CD4-positive, alpha-beta T cell (primary cell): Measurements from ENCODE around the gene NR1I2. TPM values are rescaled to one million over a fixed set of nuclear protein-coding genes. Genes with fewer than 3 reads are reported as not detected.

Experiments
- ATAC-seq: fragments of 200-7000 bp; cut with Tn5 transposase; one replicate; pipeline ENCODE4 v1.10.0; 2022; ENCODE audit warnings: mild to moderate bottlenecking; ENCODE audit not compliant: poor library complexity
- CTCF ChIA-PET: fragments of 350-600 bp; sonication (Branson Sonifier 250); formaldehyde crosslinking; loops from one replicate; lab custom pipeline; 2021; ENCODE audit warnings: antibody characterized with exemption, inconsistent platforms; lab: Charles Lee
- POLR2A ChIA-PET: fragments of 350-600 bp; sonication (Branson Sonifier 250); formaldehyde crosslinking; loops from one replicate; lab custom pipeline; 2021; ENCODE audit warnings: antibody characterized with exemption, inconsistent platforms; lab: Charles Lee
- DNase-seq, 14 experiments: peaks; one replicate each; pipeline ENCODE4 v3.0.0-alpha.2; 2013 to 2020; ENCODE audit warnings: mixed read lengths in 2 of 14
- H3K27ac ChIP-seq, 2 donors: one replicate each; pipeline versions ENCODE4 v1.5.1 to v1.7.0; 2013; ENCODE audit warnings: low read length in 2 of 2, low read depth in 1 of 2, mild to moderate bottlenecking in 1 of 2
- H3K27me3 ChIP-seq, 2 experiments: 1 replicate in 1 of 2; 2 replicates in 1 of 2; pipeline versions ENCODE4 v1.6.1 to v1.7.0; 2013; ENCODE audit warnings: low read length in 2 of 2, control low read depth in 1 of 2, mild to moderate bottlenecking in 1 of 2, moderate library complexity in 1 of 2; ENCODE audit not compliant: insufficient read depth in 2 of 2, control insufficient read depth in 1 of 2
- H3K36me3 ChIP-seq: one replicate; pipeline ENCODE4 v1.6.1; 2013; ENCODE audit warnings: low read length, control low read depth; ENCODE audit not compliant: insufficient read depth
- H3K4me1 ChIP-seq: one replicate; pipeline ENCODE4 v1.6.1; 2013; ENCODE audit warnings: low read length, control low read depth; ENCODE audit not compliant: insufficient read depth
- H3K4me3 ChIP-seq: one replicate; pipeline ENCODE4 v1.5.1; 2013; ENCODE audit warnings: mild to moderate bottlenecking, low read length, moderate library complexity
- H3K9me3 ChIP-seq, 2 experiments: 1 replicate in 1 of 2; 2 replicates in 1 of 2; pipeline versions ENCODE4 v1.6.1 to v1.7.0; 2013; ENCODE audit warnings: low read length in 2 of 2, mild to moderate bottlenecking in 2 of 2, control low read depth in 1 of 2, moderate library complexity in 1 of 2; ENCODE audit not compliant: control insufficient read depth in 1 of 2, insufficient read depth in 1 of 2
- H3K27ac Mint-ChIP-seq: one replicate; pipeline ENCODE4 v1.8.0; 2020; ENCODE audit warnings: mixed read lengths
- H3K27me3 Mint-ChIP-seq: one replicate; pipeline ENCODE4 v1.8.0; 2021; ENCODE audit warnings: mixed read lengths
- H3K36me3 Mint-ChIP-seq: one replicate; pipeline ENCODE4 v1.8.0; 2021; ENCODE audit warnings: low read depth, mixed read lengths
- H3K4me1 Mint-ChIP-seq: one replicate; pipeline ENCODE4 v1.8.0; 2021; ENCODE audit warnings: low read depth, mixed read lengths
- H3K4me3 Mint-ChIP-seq: one replicate; pipeline ENCODE4 v1.8.0; 2020; ENCODE audit warnings: mild to moderate bottlenecking, mixed read lengths
- H3K9me3 Mint-ChIP-seq: one replicate; pipeline ENCODE4 v1.8.0; 2020; ENCODE audit warnings: mixed read lengths
- CTCF ChIP-seq: fragments of 200-600 bp; IDR thresholded peaks from one replicate; pipeline ENCODE4 v1.8.0; 2022; ENCODE audit warnings: antibody characterized with exemption, mild to moderate bottlenecking
- intact Hi-C, 2 experiments: fragments of 100-400 bp; cut with DNase I in 1 of 2; cut with micrococcal nuclease in 1 of 2; formaldehyde crosslinking; loops; one replicate each; pipeline versions ENCODE4 v1.15.1 to v1.9.0; 2023 to 2025; cut with DNase I, micrococcal nuclease
- total RNA-seq, 174 experiments: library from RNA in 2 of 174; stranded (reverse) in 2 of 174; gene quantifications; one replicate each; pipeline ENCODE4 v1.2.3 and lab custom pipeline; 2021 to 2026

NR1I2 gene
- total RNA-seq, 2 experiments from 2014 or later = 0.25 TPM; not detected in 1

DNA sequence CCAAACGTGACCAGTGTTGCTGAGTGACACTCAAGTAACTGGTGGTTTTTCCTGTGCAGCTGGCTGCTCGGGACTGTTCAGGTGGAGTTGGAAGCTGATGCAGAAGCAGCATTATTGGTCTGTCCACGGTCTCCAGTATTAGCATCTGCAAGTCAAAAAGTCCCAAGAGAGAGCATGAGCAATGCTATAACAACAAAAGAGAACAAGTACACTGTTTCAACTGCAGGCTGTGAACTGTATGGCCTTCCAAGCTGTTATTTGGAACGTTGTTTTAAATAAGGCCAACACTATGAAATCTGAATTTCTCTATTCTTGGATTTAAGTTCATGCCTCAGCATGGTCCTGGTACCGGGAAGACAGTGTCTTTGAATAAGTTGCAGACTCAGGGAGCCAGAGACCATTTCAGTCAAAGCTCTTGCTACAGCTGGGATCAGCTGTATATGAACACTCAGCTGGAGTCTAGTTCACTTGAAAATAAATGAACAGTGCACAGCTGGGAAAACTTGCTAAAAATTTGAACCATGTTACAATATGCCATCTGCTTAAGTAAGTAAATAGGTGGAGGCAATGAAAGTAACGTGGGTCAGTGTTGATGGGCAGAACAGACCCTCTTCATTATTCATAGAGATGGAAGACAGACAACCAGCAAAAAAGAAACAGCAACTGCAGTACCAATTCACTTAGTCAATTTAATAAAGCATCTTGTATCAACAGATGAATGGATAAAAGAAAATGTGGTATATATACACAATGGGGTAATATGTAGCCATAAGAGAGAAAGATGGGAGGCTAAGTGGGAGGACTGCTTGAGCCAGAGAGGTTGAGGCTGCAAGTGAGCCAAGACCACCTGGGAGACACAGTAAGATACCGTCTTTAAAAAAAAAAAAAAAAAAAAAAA, 45.1 kb downstream of the NR1I2 start:
- Mint-ChIP-seq H3K4me3 (no peak overlapping the region), H3K9me3 (no peaks in the 10 kb centered on the region), H3K27ac (no peak overlapping the region), H3K27me3 (no peaks in the 10 kb centered on the region), H3K36me3 (peaks cover 14% of the 10 kb centered on the region), H3K4me1 (peaks cover 17% of the 10 kb centered on the region)
- CTCF ChIA-PET = no interaction called here
- Histone ChIP-seq H3K4me3 (no peak overlapping the region), H3K27ac (no peak overlapping the region), H3K27me3 (no peaks in the 10 kb centered on the region), H3K36me3 (peaks cover 12% of the 10 kb centered on the region), H3K9me3 (no peaks in the 10 kb centered on the region), H3K4me1 (no peaks in the 10 kb centered on the region)
- no peak for TF ChIP-seq CTCF
- POLR2A ChIA-PET = interaction anchor here (0.6 kb wide), 1 partner anchor 676 kb away, joined by 3 read pairs; no protein-coding TSS in a partner anchor
- no peak for DNase-seq
- intact Hi-C loops = no loop called here
- no peak for ATAC-seq

DNA sequence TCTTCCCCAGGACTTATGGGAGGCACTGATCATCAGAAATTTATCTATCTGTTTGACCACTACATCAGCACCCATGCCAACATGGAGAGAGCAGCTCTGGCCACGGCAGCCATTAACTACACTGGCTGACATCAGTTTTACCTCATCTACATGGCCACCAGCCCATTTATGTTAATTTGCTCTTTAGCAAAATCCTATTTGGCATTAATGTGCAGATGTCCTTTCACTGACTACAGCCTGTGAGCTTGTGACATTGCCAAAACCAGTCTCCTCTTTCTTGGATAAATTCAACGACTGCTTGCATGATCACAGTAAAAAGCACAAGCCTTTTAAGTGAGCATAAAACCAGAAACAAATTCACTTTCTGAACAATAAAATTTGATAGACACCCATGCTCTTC, 47.5 kb downstream of the NR1I2 start:
- peaks cover 18% of the 10 kb centered on the region for H3K36me3 Mint-ChIP-seq
- ATAC-seq = no peak
- peaks cover 12% of the 10 kb centered on the region for H3K36me3 ChIP-seq
- H3K4me3 Mint-ChIP-seq = no peak overlapping the region
- H3K9me3 ChIP-seq = no peaks in the 10 kb centered on the region
- ChIA-PET CTCF (no interaction called here), POLR2A (no interaction called here)
- H3K4me1 ChIP-seq = no peaks in the 10 kb centered on the region
- no peaks in the 10 kb centered on the region for H3K27me3 Mint-ChIP-seq
- no peak for DNase-seq
- no peak overlapping the region for H3K27ac ChIP-seq
- peaks cover 21% of the 10 kb centered on the region for H3K4me1 Mint-ChIP-seq
- H3K27me3 ChIP-seq = no peaks in the 10 kb centered on the region
- intact Hi-C loops = no loop called here
- no peak for TF ChIP-seq CTCF
- H3K4me3 ChIP-seq = no peak overlapping the region
- no peaks in the 10 kb centered on the region for H3K9me3 Mint-ChIP-seq
- no peak overlapping the region for H3K27ac Mint-ChIP-seq

DNA sequence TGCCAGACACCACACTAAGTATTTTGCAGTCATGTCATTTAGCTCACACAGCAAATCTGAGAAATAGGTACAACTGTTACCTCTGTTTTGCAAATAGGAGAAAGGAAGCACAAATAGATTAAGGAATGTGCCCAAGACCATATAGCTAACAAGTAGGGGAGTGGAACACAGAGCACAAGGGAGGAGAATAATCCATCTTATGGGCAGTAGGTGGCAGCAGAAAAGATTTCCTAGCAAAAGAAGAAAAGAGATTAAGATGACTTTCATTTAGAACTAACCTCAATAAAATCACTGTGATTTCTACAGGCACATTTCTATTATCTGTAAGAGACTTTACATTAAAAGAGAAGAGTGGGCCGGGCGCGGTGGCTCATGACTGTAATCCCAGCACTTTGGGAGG, 49.1 kb downstream of the NR1I2 start:
- no peaks in the 10 kb centered on the region for H3K27me3 Mint-ChIP-seq
- ChIA-PET POLR2A (interaction anchor here (1.7 kb wide), 1 partner anchor 265 kb away, joined by 4 read pairs; no protein-coding TSS in a partner anchor), CTCF (no interaction called here)
- Histone ChIP-seq H3K36me3 (peaks cover 5% of the 10 kb centered on the region), H3K4me1 (no peaks in the 10 kb centered on the region), H3K9me3 (no peaks in the 10 kb centered on the region), H3K27ac (no peak overlapping the region), H3K4me3 (no peak overlapping the region), H3K27me3 (no peaks in the 10 kb centered on the region)
- DNase-seq (no peak), ATAC-seq (no peak)
- H3K9me3 Mint-ChIP-seq = no peaks in the 10 kb centered on the region
- TF ChIP-seq CTCF = no peak
- peaks cover 21% of the 10 kb centered on the region for H3K4me1 Mint-ChIP-seq
- no peak overlapping the region for H3K27ac Mint-ChIP-seq
- peaks cover 11% of the 10 kb centered on the region for H3K36me3 Mint-ChIP-seq
- intact Hi-C loops = no loop called here
- H3K4me3 Mint-ChIP-seq = no peak overlapping the region
